Subcutaneous adipose tissue (tissue), 4 donors: ENCODE measurements around the gene ADAMTS2. TPM values are rescaled to one million over a fixed set of nuclear protein-coding genes. Genes with fewer than 3 reads are reported as not detected.

Experiments
- total RNA-seq, 4 donors: library from RNA; depleted of rRNA; stranded (reverse); fragments of >200 nt; gene quantifications; one replicate each; pipeline ENCODE4 v1.1.0, GENCODE V29; 2016
- TF ChIP-seq, protein P1 (sequence below): fragments of 450-650 bp; IDR thresholded peaks from one replicate; pipeline ENCODE4 v1.5.1; 2016; ENCODE audit warnings: low read depth, mild to moderate bottlenecking, control low read depth, antibody characterized with exemption, moderate library complexity

ADAMTS2 gene
- total RNA-seq, 4 donors from 2014 or later: 26.7 to 56.5 (median 46.6) TPM

DNA sequence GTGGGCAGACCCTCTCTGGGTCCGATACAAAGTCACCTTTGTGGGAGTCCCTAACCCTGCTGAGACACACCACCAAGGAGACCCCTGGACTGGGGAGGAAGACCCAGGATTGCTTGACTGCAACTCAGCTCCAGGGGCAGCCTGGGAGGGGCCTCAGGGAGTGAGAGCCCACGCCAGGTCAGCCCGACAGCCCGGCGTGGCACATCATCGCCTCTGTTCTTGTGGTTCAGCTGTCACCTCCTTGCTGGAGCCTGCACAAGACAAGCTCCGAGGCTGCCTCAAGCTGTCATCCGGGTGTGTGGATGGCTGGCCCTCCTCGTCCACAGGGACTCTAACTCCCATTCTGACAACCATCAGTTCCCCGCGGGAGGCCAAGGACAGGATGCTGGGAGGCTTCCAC lies 151.5 kb downstream of the ADAMTS2 start:
- TF ChIP-seq, protein P1, sequence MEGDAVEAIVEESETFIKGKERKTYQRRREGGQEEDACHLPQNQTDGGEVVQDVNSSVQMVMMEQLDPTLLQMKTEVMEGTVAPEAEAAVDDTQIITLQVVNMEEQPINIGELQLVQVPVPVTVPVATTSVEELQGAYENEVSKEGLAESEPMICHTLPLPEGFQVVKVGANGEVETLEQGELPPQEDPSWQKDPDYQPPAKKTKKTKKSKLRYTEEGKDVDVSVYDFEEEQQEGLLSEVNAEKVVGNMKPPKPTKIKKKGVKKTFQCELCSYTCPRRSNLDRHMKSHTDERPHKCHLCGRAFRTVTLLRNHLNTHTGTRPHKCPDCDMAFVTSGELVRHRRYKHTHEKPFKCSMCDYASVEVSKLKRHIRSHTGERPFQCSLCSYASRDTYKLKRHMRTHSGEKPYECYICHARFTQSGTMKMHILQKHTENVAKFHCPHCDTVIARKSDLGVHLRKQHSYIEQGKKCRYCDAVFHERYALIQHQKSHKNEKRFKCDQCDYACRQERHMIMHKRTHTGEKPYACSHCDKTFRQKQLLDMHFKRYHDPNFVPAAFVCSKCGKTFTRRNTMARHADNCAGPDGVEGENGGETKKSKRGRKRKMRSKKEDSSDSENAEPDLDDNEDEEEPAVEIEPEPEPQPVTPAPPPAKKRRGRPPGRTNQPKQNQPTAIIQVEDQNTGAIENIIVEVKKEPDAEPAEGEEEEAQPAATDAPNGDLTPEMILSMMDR: no peak

DNA sequence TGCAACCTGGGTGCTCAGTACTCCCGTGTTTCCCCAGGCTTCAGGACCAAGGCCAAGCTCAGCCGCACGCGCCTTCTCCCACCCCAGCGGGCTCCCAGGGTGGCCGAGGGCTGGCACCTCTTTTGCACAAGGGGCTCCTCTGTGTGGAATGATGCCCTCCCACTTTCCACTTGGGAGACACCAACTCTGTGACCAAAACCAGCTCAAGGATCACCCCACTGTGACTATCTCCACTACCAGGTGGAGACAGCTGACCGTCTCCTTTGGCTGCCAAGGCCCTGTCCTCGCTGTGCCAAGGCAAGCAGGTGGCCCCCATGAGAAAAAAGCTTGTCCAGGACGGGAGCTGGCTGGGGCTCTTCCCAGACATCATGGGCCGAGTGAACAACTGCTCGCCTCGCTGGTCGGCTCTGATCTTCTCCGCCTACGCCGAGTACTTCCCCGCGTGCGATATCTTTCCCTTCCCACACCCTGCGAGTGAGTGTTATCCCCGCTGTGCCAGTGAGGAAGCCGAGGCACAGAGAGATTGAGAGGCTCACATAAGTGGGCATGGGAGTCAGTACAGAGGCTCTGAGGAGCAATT lies 152.3 kb downstream of the ADAMTS2 start:
- TF ChIP-seq, protein P1: no peak

DNA sequence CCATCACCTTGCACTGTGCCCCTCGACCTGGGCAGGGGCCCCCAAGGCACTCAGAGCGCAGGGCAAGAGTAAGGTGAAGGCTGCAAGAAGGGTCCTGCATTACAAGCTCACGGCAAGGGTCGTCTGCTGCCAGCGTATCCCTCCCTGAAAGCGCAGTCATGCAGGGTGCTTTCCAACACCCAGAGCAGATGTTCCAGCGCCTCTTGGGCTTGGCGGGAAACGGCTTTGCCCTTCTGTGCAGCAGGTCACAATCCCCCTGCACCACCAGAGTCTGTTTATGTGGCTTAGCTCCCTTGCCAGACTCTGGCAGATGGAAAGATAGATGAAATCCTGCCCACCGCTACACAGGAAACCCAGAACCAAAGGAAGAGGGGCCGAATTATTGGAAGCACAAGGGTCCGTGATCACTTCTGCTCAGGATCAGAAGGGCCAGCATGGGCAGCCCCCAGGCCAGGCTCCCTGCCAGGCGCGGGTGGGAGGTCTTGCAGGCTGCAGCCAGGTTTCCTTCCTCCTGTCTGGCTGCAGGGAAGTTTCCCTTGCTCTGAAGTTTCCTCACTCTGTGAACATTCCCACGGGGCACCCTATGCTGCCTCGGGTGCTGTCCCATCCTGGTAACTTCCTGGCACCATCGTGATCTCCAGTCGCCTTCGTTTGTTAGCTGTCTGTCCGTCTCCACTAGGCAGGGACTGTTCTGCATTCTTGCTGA lies 152.9 kb downstream of the ADAMTS2 start:
- TF ChIP-seq, protein P1: no peak

DNA sequence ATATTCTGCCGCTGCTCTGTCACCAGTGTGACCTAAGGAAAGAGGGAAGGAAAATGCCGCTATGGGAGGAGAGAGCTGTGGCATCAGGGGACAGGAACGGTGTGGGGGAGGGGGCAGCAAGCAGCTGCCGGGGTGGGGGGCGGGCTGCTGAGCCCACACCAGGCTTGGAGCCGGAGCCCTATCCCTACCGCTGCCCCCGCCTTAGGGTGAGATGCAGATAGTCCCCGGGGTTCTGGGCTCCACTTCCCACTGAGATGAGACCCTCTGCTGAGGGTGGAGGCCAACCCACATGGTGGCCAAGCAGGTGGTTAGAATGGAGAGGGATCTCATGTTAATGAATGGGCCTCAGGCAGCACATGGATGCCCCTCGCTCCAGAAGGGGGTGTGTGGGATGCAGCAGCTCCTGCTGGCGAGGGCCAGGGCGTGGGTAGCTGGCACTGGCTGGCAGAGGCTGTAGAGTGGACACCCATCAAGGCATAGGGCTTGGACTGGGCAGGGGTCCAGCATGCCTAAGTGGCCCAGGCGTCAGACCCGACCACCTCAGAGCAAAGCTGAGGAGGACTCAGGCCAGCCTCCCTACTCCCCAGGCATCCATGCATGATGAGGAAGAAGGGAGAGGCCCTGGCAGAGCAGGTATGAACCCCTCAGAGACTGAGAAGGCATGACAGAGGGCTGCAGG lies 153.6 kb downstream of the ADAMTS2 start:
- TF ChIP-seq, protein P1: no peak

DNA sequence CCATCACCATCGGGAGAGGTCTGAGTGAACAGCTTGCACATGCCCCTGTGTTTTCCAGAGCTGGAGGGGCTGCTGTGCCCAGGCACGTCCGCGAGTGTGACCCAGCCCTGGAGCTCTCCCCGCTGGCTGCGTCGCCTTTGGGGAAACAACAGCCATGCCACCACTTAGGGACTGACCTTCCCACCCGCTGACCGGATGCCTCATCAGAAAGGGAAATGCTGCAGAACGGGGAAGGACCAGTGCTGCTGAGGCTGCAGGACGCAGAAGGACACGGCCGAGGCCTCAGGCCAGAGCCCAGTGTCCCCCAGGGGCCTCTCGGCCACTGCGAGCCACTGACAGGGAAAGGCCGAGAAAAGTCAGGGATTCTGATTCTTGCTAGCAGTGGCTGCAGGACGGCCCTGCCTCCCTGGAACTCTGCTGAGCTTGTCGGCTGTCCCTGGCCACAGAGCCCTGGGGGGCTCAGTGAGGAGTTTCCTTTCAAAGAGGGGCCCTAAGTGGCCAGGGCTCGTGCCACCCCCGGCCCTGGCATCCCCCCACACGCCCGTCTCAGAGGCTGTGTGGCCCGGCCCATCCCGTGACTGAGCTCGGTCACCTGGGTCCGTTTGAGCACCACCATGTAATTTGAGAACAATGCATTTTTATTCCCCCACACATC lies 154.3 kb downstream of the ADAMTS2 start:
- TF ChIP-seq, protein P1: no peak

DNA sequence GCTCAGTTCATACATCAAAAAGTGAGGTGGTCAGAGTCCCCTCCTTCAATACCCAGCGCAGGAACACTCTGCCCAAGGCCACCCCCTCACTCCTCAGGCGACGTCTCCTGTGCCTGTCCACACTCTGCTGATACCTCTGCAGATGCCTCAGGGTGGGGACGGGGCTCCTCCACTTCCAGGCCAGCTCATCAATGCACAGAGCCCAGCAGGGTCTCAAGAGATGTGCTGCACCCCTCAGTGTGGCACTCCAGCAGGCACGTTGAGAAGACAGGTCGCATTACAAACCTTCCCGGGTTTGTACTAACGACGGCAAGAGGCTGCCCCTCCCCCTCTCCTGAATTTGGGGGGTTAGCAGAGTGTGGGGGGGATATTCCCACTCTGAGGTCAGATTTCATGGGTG lies 156.6 kb downstream of the ADAMTS2 start:
- TF ChIP-seq, protein P1: no peak
